Activated T-helper 9 cell treated with anti-CD3 and anti-CD28 coated beads, Interleukin-2, amount 50 U/mL, for 16 hours (primary cell): ENCODE measurements around the gene POP5.
A peak's percentile ranks its signal among the peaks of the same experiment; 100 is the strongest.

ENCODE experiments used
- DNase-seq: peaks from one replicate; pipeline ENCODE4 v3.0.0-alpha.2; 2020; ENCODE audit warnings: low read depth

The POP5 gene

DNA sequence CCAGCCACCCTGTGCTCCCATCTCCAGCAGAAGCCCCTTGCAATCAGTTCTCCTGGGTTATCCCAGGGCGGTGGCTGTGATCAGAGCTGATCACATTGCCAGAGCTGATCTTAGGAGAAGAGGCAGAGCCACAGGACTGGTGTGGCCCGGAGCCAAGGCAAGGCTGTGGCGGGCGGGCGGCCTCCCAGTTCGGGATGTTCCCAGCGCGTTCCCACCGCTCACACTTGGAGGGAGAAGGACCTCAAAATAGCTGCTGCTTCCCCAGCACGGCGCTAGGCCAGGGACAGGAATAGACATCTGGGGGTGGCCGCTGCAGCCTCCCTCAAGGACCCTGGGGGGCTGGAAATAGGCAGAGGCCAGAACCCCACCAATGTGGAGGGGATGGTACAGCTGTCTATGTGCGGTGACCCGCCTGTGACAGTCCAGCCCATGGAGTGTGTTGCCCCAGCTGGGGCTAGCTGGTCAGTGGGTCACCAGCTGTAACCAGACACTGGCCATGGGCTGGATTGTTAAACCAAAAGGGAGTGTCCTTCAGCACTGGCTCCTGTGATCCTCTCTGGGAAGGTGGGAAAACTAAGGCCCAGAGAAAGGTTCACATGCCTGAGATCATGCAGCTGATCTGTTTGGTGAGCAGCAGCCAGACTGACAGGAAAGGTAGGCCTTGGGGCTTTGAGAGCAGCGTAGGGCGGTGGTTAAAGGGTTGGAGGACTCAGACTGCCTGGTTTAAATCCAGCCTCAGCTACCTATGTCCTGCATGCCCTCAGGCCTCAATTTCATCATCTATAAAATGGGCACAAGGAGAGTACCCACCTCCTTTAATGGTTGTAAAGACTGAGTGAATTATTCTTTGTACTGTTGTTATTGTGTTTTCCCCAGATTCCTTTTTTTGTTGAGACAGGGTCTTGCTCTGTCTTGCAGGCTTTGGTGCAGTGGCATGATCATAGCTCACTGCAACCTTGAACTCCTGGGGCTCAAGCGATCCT lies 8.0 kb upstream of the POP5 start:
- DNase-seq: no peak

DNA sequence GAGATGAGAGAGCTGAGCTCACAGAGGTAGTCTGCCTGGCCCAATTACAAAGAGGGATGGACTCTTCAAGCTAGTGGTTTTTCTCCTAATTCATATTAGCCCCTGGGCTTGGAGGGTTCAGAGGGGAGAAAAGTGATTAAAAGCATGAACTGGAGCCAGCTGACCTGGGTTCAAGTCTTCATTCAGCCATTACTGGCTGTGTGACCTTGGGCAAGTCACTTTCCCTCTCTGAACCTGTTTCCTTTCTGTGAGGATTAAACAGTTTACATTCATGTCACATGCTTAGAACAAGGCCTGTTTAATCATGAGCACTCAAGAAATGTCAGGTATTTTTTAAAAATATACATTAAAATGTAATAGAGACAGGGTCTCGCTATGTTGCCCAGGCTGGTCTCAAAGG lies 7.2 kb upstream of the POP5 start:
- no peak for DNase-seq

DNA sequence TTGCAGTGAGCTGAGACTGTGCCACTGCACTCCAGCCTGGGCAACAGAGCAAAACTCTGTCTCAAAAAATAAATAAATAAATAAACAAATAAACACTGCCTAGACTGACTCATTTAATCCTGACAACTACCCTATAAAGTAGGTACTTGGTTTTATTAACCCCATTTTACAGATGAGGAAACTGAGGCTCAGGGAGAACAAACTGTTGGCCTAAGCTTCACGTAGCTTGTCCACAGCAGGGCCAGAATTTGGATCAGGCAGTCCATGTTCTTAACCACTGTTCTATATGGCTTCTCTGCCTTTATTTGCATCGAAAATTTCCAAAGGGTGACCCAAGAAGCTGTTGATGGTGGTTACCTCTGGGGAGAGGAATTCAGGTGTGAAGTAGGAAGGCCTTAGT lies 5.7 kb upstream of the POP5 start:
- no peak for DNase-seq

DNA sequence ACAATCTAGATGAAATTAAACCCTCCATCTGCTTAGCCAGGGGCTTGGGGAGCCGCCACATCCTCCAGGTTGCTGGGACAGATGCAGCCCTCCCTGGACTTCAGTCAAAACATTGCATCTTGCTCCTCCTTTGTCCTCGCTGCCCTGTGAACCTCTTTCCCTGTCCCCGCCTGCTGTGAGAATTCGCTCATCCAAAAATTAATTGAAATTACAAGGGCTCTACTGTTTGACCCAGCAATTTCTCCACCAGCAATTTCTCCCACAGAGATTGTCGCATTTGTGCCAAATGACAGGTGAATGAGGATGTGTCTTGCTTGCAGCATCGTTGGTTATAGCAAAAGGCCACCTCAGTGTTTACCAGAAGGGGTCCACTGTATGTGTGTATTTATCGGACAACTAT lies 5.0 kb upstream of the POP5 start:
- DNase-seq: no peak

DNA sequence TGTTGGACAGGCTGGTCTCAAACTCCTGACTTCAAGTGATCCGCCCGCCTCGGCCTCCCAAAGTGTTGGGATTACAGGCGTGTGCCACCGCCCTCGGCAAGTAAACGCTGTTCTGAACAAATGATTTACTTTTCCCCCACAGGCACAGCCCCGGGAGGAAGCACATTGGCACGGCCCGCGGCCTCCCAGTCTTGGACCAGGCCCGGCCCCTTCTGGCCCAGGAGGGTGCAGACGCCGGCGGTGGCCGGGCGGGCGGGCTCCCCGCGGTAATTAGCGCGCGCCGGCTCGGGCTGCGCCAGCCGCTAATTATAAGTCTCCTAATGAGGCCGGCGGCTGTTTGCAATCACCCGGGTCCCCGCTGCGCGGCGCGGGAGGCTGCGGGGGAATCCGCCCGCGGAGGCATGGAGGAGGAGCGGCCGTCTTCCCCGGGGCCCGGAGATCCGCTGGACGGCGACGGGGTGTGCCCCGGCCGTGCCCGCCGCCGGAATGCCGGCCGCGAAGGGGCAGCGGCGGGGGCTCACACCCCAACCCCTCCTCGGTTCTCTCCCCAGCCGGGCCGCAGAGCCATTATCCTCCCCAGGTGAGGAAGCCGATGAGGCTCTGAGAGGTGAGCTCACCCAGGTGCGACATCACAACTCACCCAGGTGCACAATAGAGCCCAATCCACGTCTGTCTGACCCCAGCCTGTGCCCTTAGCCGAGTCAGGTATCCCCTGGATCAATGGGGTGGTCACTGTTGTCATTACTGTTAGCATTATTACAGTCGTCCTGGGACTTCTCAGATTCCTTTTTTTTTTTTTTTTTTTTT lies 3.3 kb upstream of the POP5 start:
- DNase-seq: peak; percentile 52

DNA sequence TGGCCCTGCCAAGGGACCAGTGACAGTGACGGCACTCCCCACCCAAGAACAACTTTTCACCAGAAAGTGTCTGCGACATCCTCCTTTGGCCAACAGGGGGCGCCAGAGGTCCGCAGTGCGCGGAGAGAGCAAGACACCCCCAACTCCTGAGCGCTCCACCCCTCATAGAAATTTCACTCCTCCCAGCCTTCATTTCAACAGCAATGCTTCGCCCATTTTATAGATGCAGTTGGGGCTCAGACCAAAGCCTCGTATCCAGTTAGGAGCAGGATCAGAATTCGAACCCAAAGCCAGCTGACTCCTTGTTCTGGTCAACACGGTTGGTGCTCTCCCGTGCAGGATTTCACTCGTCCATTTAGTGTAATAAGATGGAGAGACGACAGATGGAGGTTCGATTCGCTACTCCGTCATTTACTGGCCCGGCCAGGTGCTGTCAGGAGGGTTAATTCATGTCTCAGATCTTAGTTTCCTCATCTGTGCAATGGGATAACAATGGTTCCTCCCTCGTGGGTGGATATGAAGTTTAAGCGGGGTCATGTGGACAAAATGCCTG lies 2.4 kb upstream of the POP5 start:
- DNase-seq: peak; percentile 76

DNA sequence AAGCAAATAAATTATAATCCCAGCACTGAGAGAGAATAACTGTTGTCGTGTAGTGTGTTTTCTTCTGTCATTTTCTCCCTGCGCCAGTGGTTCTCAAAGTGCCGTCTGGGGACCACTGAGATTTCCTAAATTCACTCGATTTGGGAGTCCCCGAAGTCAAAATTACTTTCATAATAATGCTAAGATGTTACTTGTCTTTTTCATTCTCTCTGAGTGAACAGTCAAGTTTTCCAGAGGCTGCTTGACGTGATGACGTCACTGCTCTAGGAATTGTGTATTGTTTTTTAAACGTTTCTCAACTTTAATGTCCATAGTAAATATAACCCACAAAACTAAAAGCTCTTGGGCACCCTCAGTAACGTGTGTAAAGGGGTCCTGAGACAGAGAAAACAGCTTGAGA lies 796 bp upstream of the POP5 start:
- DNase-seq: no peak

DNA sequence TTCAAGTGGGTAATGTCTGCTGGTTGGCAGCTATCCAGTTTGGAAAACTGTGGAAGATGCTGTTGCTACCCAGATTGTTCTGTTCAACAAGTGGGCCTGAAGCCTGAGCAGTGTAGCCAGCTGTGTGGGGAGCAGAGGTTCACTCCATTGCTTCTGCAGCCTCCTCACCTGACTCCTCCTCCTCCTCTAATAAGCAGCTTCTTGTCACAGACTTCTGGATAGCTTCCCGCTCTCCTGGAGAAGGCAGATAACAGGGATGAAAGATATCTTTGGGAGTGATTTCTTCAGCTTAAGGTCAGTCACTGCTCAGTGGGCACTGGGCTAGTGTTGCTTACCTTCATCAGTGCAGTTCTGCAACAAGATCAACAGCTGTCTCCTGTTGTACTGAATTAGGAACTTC lies 2.0 kb downstream of the POP5 start:
- no peak for DNase-seq

DNA sequence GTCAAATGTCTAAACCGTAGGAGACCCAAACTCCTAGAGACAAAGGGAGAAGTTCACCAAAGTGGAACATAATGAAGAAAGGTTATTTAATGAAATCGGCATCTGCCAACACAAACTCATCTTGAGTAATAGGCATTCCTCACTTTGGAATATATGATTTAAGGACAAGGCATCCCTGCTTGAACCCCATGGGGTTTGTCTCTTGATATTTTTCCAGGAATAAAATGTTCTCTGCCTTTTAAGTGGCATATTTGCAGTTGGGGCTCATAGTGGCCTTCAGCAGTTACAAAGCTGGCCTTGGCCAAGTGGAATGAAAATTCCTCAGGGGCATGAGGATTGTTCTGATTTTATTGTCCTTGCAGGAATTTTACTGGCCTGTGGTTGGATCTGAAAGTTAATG lies 7.1 kb downstream of the POP5 start:
- no peak for DNase-seq

DNA sequence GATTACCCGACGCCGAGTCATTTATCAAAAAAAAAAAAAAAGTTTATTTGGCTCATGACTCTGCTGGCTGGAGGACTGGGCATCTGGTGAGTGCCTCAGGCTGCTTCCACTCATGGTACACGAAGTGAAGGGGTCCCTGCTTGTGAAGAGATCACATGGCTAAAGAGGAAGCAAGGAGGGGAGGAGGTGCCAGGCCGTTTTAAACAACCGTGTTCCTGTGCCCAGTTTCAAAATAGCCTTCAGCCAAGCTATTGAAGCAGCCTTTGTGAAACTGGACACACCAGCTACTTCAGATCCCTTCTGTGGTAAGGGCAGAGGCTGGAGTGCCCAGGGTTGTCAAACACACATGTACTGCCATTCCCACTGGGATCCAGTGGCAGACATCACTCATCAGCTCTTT lies 7.6 kb downstream of the POP5 start:
- no peak for DNase-seq

DNA sequence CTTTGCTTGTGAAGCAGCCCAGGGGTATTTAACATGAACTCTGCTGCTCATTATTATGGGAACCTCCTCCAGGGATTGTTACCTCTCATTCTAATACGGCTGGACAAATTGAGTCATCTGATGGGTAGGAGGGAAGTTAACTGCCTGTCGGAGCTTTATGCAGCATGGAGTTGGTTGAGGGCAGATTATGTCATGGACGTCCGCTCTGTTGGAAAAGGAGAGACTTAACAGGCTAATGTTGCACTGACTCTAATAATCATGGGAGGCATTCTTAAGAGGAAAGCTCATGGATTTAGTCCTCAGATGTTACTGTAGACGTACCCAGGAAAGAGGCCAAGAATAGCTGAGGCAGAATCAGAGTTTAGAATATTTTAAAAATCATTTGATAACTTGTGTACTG lies 9.9 kb downstream of the POP5 start:
- no peak for DNase-seq

DNA sequence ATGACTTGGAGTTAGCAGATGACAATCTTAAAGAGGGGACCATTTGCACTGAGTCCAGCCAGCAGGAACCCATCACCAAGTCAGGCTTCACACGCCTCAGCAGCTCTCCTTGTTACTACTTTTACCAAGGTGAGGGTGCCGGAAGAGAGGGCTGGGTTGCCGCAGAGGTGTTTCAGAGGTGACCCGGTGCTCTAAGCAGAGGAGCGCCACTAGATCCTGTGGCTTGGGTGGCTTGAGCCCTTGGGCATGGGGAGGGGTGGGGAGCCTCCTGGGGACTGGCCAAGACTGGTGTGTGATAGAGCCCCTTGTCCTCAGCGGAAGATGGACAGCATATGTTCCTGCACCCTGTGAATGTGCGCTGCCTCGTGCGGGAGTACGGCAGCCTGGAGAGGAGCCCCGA lies 17.7 kb downstream of the POP5 start:
- DNase-seq: no peak

DNA sequence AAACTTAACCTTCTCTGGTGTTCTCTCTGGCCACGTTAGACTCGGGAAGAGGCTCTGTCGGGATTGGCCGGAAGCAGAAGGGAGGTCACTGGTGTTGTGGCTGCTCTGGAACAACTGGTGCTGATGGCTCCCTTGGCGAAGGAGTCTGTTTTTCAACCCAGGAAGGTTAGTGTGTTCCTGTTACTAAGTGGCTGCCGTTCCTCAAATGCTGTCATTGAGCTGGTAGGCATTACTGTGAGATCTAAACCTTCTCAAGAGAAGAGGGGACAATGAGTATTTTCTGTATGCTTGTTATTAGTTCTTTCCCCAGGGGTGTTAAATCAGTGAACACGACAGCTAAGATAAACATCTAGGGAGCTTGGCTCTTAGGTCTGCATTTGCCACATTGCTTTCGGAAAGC lies 18.3 kb downstream of the POP5 start:
- DNase-seq: no peak

DNA sequence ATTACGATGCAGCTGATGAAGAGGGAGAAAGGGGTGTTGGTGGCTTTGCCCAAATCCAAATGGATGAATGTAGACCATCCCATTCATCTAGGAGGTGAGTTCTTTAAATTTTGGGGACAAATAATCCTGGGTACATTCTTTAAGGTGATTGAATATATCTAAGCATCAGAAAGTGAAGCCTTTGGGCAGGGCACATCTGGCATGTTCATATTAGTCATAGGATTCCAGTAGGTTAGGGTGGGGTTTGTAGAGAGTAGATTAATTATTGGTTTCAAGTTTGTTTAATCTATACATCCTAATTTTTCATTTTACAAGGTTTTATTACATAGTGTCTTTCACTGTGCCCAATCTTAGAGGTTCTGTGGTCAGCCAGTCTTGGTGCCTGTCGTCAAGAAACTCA lies 23.6 kb downstream of the POP5 start:
- no peak for DNase-seq

DNA sequence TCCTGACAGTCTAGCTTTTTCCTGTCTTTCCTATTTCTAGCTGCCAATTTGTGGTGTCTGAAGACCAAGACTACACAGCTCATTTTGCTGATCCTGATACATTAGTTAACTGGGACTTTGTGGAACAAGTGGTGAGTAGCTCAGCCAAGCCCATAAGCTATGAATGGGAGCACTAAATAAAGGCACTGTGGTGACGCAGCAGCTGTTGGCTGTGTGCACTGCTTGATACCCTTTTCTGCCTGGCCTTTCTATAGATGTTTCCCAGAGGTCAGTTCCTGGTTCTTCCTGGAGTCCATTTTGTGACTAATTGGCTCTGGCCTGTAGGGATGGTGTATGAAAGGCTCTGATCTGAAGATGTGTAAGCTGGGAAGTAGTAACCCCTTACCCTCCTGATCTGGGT lies 26.5 kb downstream of the POP5 start:
- no peak for DNase-seq

DNA sequence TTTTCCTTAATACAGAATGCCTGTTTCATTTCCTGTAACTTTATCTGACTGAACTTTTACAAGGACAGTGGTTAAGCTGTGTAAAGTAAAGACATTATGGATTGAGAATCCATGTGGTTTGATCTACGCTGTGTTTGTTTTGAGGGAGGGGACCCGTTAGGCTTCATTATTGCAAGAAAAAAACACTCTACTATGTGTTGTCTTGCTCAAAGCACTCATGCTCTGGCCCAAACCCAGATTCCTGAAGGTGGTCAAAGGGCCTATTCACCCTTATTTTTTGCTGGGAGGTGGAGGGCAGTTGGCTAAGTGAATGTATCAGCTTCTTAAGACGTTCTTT lies 35.2 kb downstream of the POP5 start:
- no peak for DNase-seq

DNA sequence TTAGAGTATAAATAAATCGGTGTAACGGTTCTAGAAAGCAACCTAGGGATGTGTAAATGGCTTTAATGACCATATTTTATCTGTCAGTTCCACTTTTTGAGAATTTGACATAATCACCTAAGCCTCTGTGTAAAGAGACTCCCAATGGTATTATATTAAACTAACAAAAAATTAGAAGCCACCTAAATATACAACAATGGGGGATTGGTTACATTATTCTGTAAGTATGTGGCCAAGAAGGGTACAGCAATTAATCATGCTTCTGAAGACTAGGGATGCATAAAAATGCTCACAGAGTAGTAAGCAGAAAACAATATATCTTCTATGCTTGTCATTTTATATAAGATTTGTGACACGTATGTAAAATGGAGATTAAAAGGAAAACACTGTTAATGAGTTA lies 36.5 kb downstream of the POP5 start:
- no peak for DNase-seq

DNA sequence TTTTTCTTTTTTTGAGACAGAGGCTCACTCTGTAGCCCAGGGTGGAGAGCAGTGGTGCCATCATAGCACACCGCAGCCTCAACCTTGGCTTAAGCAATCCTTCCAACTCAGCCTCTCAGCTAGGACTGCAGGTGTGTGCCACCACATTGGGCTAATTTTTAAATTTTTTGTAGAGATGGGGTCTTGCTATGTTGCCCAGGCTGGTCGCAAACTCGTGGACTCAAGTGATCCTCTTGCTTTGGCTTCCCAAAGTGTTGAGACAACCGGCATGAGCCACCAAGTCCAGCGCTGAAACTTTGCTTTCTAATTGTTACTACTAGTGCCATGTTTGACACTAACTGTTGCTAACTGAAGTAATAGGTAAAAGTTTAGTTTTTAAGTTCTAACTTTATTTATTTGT lies 39.0 kb downstream of the POP5 start:
- no peak for DNase-seq

DNA sequence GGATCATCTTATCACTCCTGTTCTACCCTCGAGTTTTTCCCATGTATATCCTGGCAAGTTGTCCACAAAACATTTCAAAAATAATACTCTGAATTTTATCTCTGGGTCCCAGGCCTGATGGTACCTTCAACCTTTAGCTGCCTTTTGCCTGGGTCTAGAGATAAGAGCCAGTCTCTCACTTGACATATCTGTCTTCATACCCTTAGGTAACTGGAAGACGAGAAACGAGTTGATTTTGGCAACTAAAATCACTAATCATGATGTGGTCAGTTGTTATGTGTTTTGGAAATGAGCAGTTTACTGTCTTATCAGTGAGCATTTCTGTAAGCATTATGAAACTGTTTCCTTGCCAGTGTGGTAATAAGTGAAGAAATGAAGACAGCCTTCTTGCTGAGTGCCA lies 40.8 kb downstream of the POP5 start:
- DNase-seq: no peak

DNA sequence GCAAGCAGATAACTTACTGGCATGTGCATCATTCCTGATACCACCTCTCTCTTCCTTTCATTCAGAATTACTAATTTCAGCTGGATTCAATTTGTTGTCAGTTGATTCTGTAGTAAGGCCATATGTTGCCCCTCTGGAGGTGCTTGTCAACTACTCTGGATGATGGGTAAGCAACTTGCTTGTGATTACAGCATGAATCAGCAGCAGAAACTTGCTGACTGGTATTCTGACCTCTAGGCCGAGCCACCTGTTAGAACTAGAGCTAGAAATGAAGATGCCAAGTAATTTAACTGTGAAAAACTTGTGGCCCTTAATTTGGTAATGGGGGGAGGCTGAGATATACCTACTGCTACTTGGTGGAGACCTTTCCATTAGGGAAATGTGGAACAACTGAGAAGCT lies 41.9 kb downstream of the POP5 start:
- no peak for DNase-seq

DNA sequence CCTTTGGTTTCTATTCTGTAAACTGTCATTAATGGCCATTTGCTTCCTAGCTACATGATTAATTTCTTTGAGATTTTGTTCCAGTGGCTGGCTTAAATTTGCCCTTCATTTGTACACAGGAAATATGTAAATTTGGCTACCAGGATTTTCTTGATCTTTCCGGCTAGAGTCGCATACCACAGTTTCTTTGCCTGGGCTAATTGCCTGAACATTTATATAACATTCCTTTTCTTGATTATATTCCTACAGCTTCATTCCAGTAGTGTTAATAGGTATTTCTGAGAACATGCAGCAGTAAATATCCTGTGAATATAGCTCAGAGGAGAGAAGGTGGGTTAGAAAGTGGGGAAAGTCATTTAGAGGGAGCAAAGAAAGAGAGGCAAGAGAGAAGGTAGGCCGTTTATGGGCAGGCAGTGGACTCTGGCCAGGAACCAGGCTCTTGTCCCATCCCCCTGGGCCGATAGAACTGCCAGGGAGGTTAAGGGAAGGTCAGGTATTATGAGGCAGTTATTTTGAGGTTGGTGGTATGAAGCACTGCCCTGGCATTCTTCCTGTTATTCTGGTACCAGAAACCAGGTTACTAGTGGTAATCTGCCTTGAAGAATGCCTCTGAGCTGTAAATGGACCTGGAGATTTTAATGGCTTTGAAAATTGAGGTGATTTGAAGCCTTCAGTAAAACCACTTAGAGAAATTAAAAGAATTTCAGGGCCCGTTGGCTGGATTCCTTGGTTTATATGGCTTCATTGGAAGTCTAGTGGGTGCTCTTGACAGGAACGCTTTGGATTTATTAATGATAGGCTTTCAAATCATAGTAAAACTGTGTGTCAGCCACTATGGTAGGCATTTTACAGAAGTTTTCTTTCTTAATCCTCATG lies 42.7 kb downstream of the POP5 start:
- DNase-seq: no peak

DNA sequence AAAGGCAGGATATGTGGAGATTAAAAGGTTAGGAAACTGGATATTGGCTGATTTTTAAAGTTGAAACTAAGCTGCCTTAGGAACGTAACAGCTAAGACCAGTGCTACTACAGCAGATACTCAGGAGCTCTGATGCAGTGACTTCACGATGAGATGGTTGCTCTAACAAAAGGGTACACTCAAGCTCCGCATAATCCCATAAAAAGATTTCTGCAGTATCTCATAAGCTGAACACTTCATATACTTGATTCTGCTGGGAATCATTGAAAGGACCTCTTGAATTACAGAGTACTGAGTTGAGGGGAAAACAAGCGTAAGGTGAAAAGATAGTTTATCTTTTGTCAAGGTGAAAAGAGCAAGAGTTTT lies 43.4 kb downstream of the POP5 start:
- DNase-seq: no peak
